Measurements from ENCODE around the gene CBFA2T2.
A peak's percentile ranks its signal among the peaks of the same experiment; 100 is the strongest.

Gene CBFA2T2

GRCh38 chr20:33677991-33678702, 188.3 kb downstream of the CBFA2T2 start:
- DNase-seq (ENCODE audit: low spot score) = no peak

DNA sequence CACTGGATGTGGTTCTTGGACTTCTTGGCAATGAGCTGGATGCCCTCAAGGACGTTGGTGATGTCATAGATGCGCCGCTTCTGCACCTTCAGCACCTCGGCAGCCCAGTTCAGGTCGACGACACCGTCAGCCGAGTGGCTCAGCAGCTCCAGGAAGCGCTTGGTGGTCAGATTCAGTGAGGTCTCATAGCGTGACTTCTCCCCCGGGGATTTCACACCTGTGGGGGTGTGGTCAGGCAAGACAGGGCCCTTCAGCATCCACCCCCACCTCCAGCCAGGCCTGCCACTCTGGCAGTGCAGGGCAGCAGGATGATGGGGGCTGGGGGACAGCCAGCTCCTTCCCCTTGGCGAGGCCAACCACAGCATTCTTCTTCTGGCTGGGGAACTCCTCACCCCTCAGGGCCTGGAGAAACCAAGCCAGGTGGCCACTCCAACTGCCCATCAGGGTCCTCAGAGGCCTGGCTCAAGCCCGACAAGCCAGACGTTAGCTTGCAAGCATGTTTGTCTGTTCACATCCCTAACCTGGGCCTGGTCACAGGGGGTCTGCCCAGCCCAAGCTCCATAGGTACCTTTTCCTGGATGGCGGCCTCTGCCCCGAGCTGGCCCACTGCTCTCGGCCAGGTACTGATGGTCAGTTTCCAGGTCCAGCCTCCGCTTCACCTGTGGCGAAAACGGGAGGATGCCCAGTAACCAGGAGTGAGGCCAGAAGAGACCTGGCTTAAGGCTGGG, 190.0 kb downstream of the CBFA2T2 start:
- no peak for DNase-seq (ENCODE audit: low spot score)

GRCh38 chr20:33680686-33681085, 190.8 kb downstream of the CBFA2T2 start:
- peak; percentile 43 for DNase-seq (ENCODE audit: low spot score)

GRCh38 chr20:33681288-33681687, 191.4 kb downstream of the CBFA2T2 start:
- DNase-seq (ENCODE audit: low spot score) = no peak

GRCh38 chr20:33681728-33682353, 191.9 kb downstream of the CBFA2T2 start:
- DNase-seq (ENCODE audit: low spot score) = no peak

DNA sequence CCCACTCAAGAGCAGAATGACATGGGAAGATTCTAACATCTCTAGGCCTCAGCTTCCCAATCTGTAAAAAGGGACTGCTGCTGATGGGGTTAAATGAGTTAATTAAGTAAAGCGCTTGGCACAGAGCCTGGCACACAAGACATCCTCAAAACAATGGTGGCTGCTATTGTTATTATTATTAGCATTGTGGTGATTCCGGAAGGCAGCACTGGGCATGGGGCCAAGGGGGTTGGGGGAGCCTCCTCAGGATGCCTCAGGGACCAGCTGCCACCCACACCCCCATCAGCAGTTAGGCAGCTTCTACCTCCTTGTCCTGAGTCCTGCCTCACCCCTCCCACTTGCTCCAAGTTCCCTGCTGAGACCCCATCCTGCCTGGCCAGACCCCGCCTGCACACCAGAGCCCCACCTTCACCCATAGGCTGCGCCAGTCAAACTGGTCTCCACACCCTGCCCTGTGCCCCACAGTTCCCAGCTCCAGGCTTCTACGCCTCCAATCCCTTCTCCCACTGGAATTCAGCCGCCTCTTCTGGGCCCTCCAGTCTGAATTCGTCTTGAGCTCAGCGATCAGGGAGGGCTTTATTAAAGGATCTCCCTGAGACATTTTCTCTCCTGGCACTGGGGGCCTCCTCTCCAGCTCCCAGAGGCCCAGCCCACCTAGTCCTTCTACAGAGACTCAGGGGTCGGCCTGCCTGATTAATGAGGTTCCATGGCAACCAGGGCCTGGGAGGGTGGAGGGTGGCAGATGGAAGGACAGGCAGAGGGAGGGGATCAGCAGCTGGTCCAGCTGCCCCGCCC, 194.8 kb downstream of the CBFA2T2 start:
- no peak for DNase-seq (ENCODE audit: low spot score)

DNA sequence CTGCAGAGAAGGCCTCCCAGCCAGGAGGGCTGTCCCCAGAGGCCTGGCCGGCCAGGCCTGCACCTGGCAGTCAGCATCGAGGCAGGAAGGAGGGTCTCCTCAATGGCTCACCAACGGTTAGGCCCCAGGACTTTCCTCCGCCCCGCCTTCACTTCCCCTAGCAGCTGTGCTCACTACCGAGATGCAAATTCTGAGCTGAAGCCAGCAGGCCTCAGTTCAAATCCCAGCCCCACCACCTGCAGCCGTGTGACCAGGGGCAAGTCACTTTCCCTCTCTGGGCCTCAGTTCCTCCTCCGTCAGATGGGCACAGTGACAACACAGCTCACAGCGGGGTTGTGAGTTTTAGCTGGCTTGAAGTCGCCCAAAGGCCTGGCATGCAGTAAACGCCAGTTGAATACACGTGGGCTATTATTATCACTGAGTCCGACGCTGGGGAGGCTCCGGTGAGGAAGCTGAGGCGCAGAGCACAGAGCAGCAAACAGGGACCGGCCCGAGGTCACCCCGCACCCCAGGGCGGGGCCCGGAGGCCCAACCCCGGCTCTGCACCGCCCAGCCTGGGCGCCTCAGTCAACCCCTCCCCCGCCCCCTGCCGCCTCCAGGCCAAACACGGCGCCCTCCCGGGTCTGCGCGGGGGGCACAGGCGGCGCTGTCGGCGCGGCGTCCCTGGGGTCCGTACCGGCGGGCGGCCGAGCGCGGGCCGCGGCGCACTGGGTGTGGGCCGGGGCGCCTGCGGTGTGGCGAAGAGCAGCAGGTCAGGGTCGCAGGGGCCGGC, 195.6 kb downstream of the CBFA2T2 start:
- DNase-seq (ENCODE audit: low spot score) = peak; percentile 65

DNA sequence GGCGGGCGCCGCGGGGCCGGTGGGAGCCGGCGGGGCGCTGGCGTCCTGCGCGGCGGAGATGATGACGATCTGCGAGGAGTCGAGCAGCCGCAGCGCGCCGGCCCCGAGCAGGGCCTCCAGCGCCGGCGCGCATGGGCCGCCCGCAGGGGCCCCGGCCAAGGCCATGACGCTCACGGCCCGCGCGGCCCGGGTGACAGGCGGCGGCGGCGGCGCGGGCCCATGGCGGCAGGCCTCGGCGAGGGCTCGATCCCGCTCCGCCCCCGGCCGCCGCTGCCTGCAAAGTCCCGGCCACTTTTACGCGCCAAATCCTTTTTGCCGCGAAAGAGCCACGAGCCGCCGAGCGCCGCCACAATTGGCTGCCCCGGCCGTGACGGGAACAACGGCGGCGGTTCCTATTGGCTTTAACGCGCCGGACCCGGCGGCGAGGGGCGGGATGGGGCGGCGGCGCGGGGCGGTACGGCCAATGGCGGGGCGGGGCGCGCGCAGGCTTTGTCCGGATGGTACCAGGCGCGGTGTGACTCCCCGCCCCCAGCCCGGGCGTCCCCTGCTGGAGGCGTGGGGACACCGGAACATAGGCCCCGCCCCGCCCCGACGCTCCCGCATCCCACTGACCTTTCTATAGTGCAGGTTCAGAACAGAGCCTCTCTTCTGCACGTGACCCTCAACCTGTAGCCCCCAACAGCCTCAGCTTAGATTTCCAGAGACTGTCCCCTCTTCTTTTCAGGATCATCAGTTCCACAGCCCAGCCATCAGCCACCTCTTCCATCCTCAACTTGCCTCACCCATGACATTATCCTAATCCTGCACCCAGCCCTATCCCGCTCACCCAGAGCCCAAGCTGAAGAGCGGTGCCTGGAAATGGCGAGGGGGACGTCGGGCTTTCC, 196.4 kb downstream of the CBFA2T2 start, which contains the start of gene E2F1:
Gene E2F1, minus strand, starts transcription at position 286 of the 884 bp plus-strand sequence. Its CDS starts 121 bp downstream, at position 165.
- peak; percentile 99 for DNase-seq (ENCODE audit: low spot score)

DNA sequence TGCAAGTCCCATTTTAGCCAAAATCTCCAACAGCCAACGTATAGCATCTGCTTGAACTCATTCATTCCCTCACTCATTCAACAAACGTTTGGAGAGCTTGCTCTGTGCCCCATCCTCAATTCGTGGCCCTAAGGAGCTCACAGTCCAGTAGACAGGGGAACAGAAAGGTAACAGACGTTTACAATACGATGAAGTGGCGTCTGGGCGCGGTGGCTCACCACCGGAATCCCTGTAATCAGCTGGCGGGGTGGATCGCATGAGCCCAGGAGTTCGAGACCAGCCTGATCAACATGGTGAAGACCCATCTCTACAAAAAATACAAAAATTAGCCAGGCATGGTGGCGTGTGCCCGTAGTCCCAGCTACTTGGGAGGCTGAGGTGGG, 197.1 kb downstream of the CBFA2T2 start:
- DNase-seq (ENCODE audit: low spot score) = no peak

DNA sequence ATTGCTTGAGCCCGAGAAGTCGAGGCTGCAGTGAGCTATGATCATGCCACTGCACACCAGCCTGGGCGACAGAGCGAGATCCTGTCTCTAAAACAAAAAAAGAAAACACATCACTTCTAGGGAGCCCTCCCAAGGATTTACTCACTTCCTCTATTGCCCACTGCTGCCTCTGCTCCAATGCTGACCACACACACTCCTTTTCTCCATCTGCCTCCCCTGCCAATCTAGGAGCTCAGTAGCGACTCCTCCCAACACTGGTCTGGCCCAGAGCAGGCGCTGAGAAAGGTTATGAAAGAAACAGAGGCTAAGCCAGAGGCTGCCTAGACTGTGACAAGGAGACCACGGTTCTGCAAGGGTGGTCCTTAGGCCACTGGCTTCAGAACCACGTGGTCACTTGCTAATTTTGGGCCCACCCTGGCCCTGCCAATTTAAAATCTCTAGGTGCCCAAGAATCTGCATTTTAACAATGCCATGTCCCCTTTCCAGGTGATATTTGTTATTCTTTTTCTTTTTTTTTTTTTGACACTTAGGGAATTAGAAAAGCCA, 197.5 kb downstream of the CBFA2T2 start:
- DNase-seq (ENCODE audit: low spot score) = no peak

GRCh38 chr20:33687993-33688937, 198.4 kb downstream of the CBFA2T2 start:
- DNase-seq (ENCODE audit: low spot score) = no peak

- no peak for DNase-seq (ENCODE audit: low spot score)
These were observed 199.1 kb downstream of the CBFA2T2 start for GRCh38 chr20:33688938-33689424.

GRCh38 chr20:33689493-33689892, 199.6 kb downstream of the CBFA2T2 start:
- DNase-seq (ENCODE audit: low spot score) = no peak

DNA sequence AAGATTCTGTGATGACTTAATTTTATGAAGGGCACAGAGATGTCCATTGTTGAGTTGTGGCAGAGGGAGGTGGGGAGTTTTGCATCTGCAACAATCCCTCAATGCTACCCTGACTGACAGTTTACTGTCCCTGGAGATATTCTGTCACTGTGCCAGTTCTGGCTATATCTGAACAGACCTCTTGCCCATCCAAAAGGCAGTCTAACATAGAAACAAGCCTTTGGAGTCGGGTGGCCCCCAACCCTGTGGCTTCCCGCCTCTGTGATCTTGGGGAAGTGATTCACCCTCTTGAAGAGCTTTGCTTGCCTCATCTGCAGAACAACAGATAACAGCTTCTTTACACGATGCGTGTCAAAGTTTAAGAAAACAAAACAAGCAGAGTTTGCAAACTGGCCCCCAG, 200.1 kb downstream of the CBFA2T2 start:
- DNase-seq (ENCODE audit: low spot score) = no peak

DNA sequence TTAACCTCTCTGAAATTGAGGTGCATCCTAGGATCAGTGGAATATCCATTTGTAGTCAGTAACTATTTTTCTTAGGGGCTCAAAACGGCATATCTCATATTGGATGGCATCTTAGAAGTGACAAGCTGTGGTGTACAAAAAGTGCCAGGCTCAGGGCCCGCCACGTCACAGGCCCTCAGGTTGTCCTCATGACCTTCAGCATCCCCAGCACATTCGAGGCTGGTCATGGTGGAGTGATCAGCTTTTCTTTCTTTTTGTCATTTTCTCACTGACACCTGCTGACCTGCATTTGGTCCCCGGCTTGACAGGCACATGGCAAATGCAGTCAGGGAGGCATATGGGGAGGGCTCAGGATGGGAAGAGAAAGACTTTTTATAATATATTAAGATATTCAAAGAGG, 203.4 kb downstream of the CBFA2T2 start:
- no peak for DNase-seq (ENCODE audit: low spot score)

- DNase-seq (ENCODE audit: low spot score) = no peak
These were observed 204.1 kb downstream of the CBFA2T2 start for GRCh38 chr20:33693741-33694638.

DNA sequence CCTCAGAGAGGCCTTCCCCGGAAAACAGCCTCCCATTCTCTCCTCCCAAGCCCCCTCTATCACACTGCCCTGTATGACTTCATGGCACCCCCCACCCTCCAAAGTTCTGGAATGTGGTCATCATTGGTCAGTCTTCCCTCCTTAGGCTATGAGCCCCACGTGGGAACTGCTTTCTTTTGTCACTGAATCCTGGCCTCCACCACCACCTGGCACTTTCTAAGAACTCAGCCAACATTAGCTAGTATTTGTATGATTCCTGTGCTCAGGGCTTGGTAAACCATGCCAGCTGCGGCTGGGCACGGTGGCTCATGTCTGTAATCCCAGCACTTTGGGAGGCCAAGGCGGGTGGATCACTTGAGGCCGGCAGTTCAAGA, 204.7 kb downstream of the CBFA2T2 start:
- no peak for DNase-seq (ENCODE audit: low spot score)

- no peak for DNase-seq (ENCODE audit: low spot score)
These were observed 206.6 kb downstream of the CBFA2T2 start for GRCh38 chr20:33696448-33696847.
